Activated naive CD4-positive, alpha-beta T cell treated with Interleukin-2 at 50 U/mL for 16 hours (primary cell): ENCODE measurements around the gene ATP2B2.

Source experiments
- DNase-seq: peaks from one replicate; pipeline ENCODE4 v3.0.0-alpha.2; 2020

Gene ATP2B2

DNA sequence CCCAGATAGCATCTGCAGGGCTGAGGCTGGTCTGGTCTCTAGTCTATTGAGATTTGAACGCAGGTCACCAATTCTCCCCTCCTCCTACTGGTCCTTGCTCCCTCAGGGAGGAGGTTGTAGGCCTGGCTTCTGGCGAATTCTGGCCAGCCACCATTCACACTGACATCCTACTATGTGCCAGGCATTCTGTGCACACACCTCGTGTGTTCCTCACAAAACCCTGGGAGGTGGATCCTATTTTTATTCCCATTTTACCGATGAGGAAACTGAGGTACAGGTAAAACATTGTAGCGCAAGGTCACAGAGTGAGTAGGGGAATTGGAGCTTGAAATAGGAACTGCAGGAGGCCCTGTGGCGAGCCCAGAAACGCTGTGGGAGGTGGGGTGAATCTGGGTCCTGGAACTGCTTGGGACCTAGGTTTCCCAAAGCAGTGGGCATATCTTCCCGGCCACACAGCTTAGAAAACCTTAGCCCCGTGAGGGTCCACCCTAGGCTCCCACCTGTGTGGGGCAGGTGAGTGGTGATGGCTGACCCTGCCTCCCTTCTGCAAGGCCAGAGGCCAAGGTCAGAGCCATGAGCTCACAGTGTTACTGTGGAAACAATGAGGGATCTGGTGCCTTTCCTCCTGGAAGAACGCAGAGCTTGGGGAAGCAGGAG is 4.8 kb upstream of the ATP2B2 start:
- DNase-seq, result no peak

- no peak for DNase-seq
These were observed 3.9 kb upstream of the ATP2B2 start for GRCh38 chr3:10509325-10509724.

- no peak for DNase-seq
These were observed 3.4 kb upstream of the ATP2B2 start for GRCh38 chr3:10508619-10509260.

DNA sequence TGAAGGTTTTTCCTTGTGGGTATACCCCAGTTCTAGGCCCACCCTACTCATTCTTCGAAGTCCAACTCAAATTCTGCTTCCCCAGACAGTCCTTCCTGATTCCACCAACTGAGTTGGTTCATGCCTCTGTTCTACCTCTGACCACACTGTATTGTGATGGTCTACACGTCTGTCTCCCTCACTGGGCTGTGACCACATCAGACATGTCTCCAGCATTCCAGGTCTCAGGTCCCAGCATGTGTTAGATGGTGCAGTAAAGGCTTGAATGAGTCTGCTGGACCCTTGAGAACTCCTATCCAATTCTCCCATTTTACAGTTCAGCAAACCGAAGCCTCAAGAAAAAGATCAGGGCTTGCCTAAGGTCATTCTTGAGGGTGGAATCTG is 2.8 kb upstream of the ATP2B2 start:
- DNase-seq, result no peak

DNA sequence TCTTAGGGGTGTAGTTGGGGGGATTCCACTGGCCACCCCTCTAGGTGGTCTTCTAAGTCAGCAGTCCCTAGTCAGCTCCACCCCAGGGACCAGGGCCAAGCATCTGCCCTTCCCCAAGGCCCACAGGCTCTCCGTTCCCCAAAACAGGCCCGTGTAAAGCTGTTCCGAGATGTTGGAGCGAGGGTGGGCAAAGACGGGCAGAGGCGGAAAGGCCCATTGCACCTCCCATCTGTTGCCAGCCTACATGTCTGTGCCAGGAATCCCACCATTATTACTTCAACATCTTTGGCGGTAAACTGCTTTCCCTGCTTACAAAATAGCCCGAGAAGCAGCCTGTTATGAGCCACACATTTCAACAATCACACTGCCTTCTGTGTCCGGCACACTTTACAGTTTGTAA is 1.9 kb upstream of the ATP2B2 start:
- DNase-seq, result no peak

GRCh38 chr3:10506696-10507095 is 1.3 kb upstream of the ATP2B2 start:
- DNase-seq, result no peak

GRCh38 chr3:10505791-10506585 is 602 bp upstream of the ATP2B2 start:
- no peak for DNase-seq

- no peak for DNase-seq
These were observed 976 bp downstream of the ATP2B2 start for GRCh38 chr3:10504171-10505049.

DNA sequence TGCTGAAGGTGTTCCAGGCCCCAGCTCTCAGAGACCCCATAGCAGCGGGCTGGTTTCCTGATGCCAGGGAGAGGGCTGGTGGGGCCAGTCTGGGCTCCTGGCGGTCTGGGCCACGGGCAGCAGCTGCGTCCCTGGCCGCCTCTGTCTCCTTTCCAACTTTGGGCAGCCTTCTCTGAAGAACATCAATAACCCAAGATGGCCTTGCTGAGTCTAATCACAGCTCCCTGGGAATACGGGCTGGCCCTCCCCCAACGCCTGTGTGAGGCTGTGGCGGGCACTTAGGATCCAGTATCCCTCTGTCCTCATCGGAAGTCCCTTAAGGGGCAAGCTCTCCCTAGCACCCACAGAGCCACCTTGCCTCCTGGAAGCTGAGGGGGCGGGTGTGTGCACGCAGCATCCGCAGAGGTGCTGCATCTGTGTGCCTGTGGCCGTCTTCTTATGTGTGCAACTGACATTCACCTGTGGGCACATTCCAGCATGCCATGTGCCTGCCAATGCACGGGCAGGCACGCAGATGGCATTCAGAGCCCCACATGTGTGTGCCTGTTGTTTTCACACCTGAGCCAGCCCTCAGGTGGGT is 2.1 kb downstream of the ATP2B2 start:
- DNase-seq, result no peak

GRCh38 chr3:10502185-10502880 is 3.1 kb downstream of the ATP2B2 start:
- no peak for DNase-seq

GRCh38 chr3:10501664-10502052 is 3.7 kb downstream of the ATP2B2 start:
- no peak for DNase-seq

GRCh38 chr3:10500717-10501663 is 4.4 kb downstream of the ATP2B2 start:
- no peak for DNase-seq

DNA sequence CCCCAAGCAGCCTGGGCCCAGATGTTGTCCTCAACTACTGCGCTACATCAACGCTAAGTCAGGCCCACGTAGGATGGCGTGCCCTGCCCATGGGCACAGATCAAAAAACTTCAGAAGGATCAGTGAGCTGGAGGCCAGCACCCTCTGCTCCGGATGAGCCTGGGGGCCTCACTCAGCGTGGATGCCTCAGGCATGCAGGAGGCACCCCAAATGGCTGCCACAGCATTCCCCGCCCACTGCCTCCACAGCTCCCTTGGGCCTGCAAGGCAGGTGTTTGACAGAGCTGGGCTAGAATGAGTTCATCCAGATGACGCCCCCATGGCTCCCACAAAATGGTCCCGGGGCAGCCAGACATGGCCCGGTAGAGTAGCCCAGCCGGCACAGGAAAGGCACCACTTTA is 7.1 kb downstream of the ATP2B2 start:
- no peak for DNase-seq

GRCh38 chr3:10497439-10497838 is 7.9 kb downstream of the ATP2B2 start:
- DNase-seq, result no peak

DNA sequence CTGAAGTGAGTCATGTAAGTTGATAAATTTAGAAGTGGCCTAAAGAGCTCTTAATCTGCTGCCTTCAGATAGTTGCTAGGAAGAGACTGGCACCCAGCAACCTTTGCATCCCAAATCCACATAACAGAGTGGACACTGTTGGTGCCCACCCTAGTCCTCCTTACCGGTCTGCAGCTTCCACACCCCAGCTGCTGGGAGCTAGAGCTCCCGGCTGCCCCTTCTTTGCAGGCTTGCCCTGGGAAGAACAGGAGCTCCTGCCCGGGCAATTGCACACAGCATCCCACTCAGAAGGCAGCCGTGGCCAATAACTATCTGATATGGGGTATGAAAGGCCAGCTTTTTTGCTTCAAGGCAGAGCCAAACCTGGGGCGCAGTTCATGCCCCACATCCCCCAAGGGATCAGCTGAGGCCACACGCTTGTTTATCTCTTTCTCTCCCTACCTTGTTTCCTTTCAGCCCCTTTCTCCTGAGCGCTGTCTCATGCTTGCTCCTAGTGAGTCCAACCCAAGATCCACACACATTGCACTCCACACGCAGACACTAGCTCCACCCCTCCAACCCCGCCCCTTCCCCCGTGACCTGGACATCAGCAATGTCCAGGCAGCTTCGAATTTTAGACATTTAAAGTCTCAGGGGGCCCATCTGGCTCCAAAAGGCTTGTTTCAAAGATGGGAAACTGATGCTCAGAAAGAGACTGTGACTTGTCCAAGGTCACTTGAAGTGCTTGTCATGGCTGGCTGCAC is 9.1 kb downstream of the ATP2B2 start:
- DNase-seq, result no peak

DNA sequence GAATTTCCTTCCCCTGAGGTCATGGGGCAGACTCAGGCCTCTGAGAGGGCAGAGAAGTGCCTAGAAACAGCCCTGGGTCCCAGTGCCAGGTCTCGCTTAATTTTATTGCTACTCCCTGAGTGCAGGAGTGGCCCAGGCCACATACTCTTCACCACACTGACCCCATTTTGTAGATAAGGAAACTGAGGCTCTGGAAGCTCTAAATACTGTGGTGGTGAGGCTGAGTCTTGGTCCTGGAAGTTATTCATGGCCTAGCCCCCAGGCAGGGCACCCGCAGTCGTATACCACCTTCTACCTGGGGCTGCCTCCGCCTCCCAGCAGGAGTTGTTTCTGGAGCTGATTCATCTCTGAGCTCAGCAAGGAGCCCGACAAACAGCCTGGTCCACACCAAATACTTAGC is 9.8 kb downstream of the ATP2B2 start:
- DNase-seq, result no peak

GRCh38 chr3:10495003-10495402 is 10.4 kb downstream of the ATP2B2 start:
- no peak for DNase-seq

DNA sequence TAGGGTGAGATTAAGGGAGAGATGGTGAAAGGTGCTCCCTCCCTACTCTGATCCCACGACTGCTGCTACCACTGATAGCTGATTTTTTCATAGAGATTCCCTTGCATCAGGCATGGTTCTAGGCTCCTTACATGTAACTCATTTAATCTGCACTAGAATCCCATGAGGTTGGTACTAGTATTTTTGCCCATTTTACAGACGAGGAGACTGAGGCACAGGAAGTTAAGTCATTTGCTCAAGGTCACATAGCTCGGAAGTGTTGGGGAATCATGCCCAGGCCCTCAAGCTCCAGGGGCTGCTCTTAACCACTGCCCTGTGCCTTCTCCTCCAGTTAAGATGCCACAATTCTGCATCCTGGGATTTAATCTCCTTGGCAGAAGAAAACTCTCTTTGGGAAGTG is 11.2 kb downstream of the ATP2B2 start:
- DNase-seq, result no peak

DNA sequence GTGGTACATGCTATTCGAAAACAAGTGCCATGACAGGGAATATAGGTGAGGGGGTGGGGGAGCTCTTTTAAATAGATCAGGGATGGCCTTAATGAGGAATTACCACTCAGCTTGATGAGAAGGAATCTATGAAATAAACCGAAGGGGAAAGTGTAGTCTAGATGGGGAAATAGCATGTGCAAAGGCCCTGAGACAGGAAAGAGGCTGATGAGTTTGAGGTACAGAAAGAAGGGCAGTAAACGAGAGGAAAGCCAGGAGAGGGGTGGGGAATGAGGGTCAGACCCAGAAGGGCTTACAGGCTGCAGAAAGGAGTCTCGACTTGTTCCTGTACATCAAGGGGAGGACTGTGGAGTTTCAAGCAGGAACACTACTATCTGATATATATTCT is 12.2 kb downstream of the ATP2B2 start:
- DNase-seq, result no peak
